Uterus (tissue), 4 donors: Measurements from ENCODE around the gene PKD2. TPM values are rescaled to one million over a fixed set of nuclear protein-coding genes. Genes with fewer than 3 reads are reported as not detected.
A peak's percentile ranks its signal among the peaks of the same experiment; 100 is the strongest.

ENCODE experiments used
- DNase-seq, 2 donors: peaks; one replicate each; pipeline ENCODE4 v3.0.0-alpha.2; 2019 to 2020
- H3K27ac ChIP-seq, 2 donors: fragments of 200-600 bp; sonication (generic); 1 replicate in 1 of 2; 2 replicates in 1 of 2; pipeline ENCODE4 v1.5.1; 2016 to 2018
- H3K27me3 ChIP-seq, 2 donors: fragments of 200-600 bp; sonication (generic); one replicate each; pipeline ENCODE4 v1.5.1; 2018 to 2019; ENCODE audit warnings: control low read depth in 1 of 2
- H3K36me3 ChIP-seq, 2 donors: fragments of 200-600 bp; sonication (generic); one replicate each; pipeline ENCODE4 v1.5.1; 2019; ENCODE audit warnings: control low read depth in 1 of 2
- H3K4me1 ChIP-seq, 2 donors: fragments of 200-600 bp; sonication (generic); one replicate each; pipeline ENCODE4 v1.5.1; 2018 to 2019; ENCODE audit warnings: control low read depth in 1 of 2
- H3K4me3 ChIP-seq, 2 donors: fragments of 200-600 bp; sonication (generic); 1 replicate in 1 of 2; 2 replicates in 1 of 2; pipeline ENCODE4 v1.5.1; 2018 to 2019; ENCODE audit warnings: mild to moderate bottlenecking in 1 of 2
- H3K9me3 ChIP-seq, 2 donors: fragments of 200-600 bp; sonication (generic); one replicate each; pipeline ENCODE4 v1.5.1; 2019; ENCODE audit warnings: control low read depth in 1 of 2
- CTCF ChIP-seq, 4 experiments: fragments of 200-600 bp in 2 of 4; fragments of 450-650 bp in 2 of 4; sonication (generic) in 2 of 4; IDR thresholded peaks; one replicate each; pipeline ENCODE4 v1.5.1; 2016 to 2019; ENCODE audit warnings: antibody characterized with exemption in 4 of 4, mild to moderate bottlenecking in 2 of 4, moderate library complexity in 1 of 4
- POLR2A ChIP-seq, 2 donors: fragments of 450-650 bp; IDR thresholded peaks; one replicate each; pipeline ENCODE4 v1.6.1; 2016; ENCODE audit warnings: antibody characterized with exemption in 2 of 2, mild to moderate bottlenecking in 1 of 2, moderate library complexity in 1 of 2
- intact Hi-C: fragments of 100-400 bp; cut with DNase I; formaldehyde crosslinking; loops from one replicate; pipeline ENCODE4 v1.15.1; 2023; ENCODE audit warnings: low total_unique reads
- total RNA-seq, 4 donors: library from RNA; depleted of rRNA in 3 of 4; stranded (reverse); fragments of >200 nt in 3 of 4; gene quantifications; one replicate each; pipeline versions ENCODE4 v1.1.0 to v1.2.4, GENCODE V29; 2014 to 2023
- donor health status: DM: yes; HTN: yes; CAD: no.

The PKD2 gene
- total RNA-seq, 4 donors from 2014 or later: 129 to 190 (median 134) TPM

GRCh38 chr4:88014386-88014905 is 7.0 kb downstream of the PKD2 start:
- intact Hi-C loops: no loop called here
- TF ChIP-seq CTCF (IDR thresholded peaks at IDR 0.05) (no peak), POLR2A (IDR thresholded peaks at IDR 0.05) (no peak)
- H3K4me3 ChIP-seq: no peak overlapping the region
- H3K27me3 ChIP-seq: no peaks in the 10 kb centered on the region
- H3K27ac ChIP-seq: peak overlapping the region; percentile 97 to 99
- H3K4me1 ChIP-seq: peaks cover 5 to 37% of the 10 kb centered on the region in 2 donors
- H3K36me3 ChIP-seq: no peaks in the 10 kb centered on the region
- no peak for DNase-seq
- H3K9me3 ChIP-seq: no peaks in the 10 kb centered on the region

- Histone ChIP-seq H3K9me3 (no peaks in the 10 kb centered on the region), H3K27me3 (no peaks in the 10 kb centered on the region), H3K27ac (peak overlapping the region; percentile 97 to 99), H3K36me3 (no peaks in the 10 kb centered on the region), H3K4me3 (no peak overlapping the region), H3K4me1 (peaks cover 5 to 40% of the 10 kb centered on the region in 2 donors)
- no peak for TF ChIP-seq CTCF (IDR thresholded peaks at IDR 0.05)
- no peak for TF ChIP-seq POLR2A (IDR thresholded peaks at IDR 0.05)
- intact Hi-C loops: no loop called here
- DNase-seq: no peak
Measured at GRCh38 chr4:88015659-88016295, 8.3 kb downstream of the PKD2 start.

GRCh38 chr4:88017516-88018297 is 10.3 kb downstream of the PKD2 start:
- Histone ChIP-seq H3K27me3 (no peaks in the 10 kb centered on the region), H3K9me3 (no peaks in the 10 kb centered on the region), H3K4me3 (peak overlapping the region in 1 of 2 donors; percentile 4), H3K27ac (peak overlapping the region; percentile 97 to 99), H3K36me3 (no peaks in the 10 kb centered on the region), H3K4me1 (peaks cover 5 to 36% of the 10 kb centered on the region in 2 donors)
- intact Hi-C loops: no loop called here
- TF ChIP-seq POLR2A (IDR thresholded peaks at IDR 0.05) (peak in 1 of 2 donors; percentile 15), CTCF (IDR thresholded peaks at IDR 0.05) (no peak)
- DNase-seq: peak in 1 of 2 donors; percentile 78

GRCh38 chr4:88018466-88018865 is 11.0 kb downstream of the PKD2 start:
- TF ChIP-seq POLR2A (IDR thresholded peaks at IDR 0.05) (no peak), CTCF (IDR thresholded peaks at IDR 0.05) (no peak)
- intact Hi-C loops: no loop called here
- H3K4me3 ChIP-seq: peak overlapping the region in 1 of 2 donors; percentile 4
- H3K4me1 ChIP-seq: peaks cover 5 to 29% of the 10 kb centered on the region in 2 donors
- H3K9me3 ChIP-seq: no peaks in the 10 kb centered on the region
- H3K27me3 ChIP-seq: no peaks in the 10 kb centered on the region
- no peaks in the 10 kb centered on the region for H3K36me3 ChIP-seq
- DNase-seq: peak; percentile 61 to 70
- H3K27ac ChIP-seq: peak overlapping the region; percentile 97 to 99

- TF ChIP-seq CTCF (IDR thresholded peaks at IDR 0.05): no peak
- TF ChIP-seq POLR2A (IDR thresholded peaks at IDR 0.05): no peak
- no peaks in the 10 kb centered on the region for H3K27me3 ChIP-seq
- H3K4me3 ChIP-seq: no peak overlapping the region
- no peaks in the 10 kb centered on the region for H3K36me3 ChIP-seq
- peaks cover 0 to 27% of the 10 kb centered on the region in 2 donors for H3K4me1 ChIP-seq
- DNase-seq: peak in 1 of 2 donors; percentile 59
- intact Hi-C loops: no loop called here
- H3K27ac ChIP-seq: peak overlapping the region; percentile 97 to 99
- peaks cover 0 to 4% of the 10 kb centered on the region in 2 donors for H3K9me3 ChIP-seq
Measured at GRCh38 chr4:88021824-88022223, 14.4 kb downstream of the PKD2 start.
